HCT116 (cell line): ENCODE measurements around the gene CCDC54. TPM values are rescaled to one million over a fixed set of nuclear protein-coding genes. Genes with fewer than 3 reads are reported as not detected.
A peak's percentile ranks its signal among the peaks of the same experiment; 100 is the strongest.

Source experiments
- ATAC-seq: fragments of 200-7000 bp; cut with Tn5 transposase; 2 replicates; pipeline ENCODE4 v1.9.1; 2020; ENCODE audit warnings: mild to moderate bottlenecking, moderate library complexity
- BruUV-seq: library from RNA; stranded (reverse); fragments of 400-500 nt; replicated peaks from 2 replicates; lab custom pipeline; 2021; lab: Mats Ljungman, UMichigan
- CTCF ChIA-PET: fragments of 300-600 bp; sonication (Branson Sonifier 250); formaldehyde crosslinking; loops from one replicate; lab custom pipeline; 2021; ENCODE audit warnings: antibody characterized with exemption; lab: Charles Lee
- POLR2A ChIA-PET: fragments of 300-600, 350-600 bp; sonication (Branson Sonifier 250); formaldehyde crosslinking; loops from one replicate; lab custom pipeline; 2021; ENCODE audit warnings: antibody characterized with exemption; lab: Charles Lee
- RAD21 ChIA-PET, 2 experiments: fragments of 300-600 bp; sonication (Branson Sonifier 250); formaldehyde crosslinking; loops; one replicate each; lab custom pipeline; 2023; ENCODE audit warnings: low total read pairs in 2 of 2; ENCODE audit not compliant: uncharacterized antibody in 2 of 2, unreplicated experiment in 2 of 2, low non-redundant PET in 1 of 2; lab: Charles Lee
- DNase-seq: peaks from one replicate; pipeline ENCODE4 v3.0.0-alpha.2; 2010; ENCODE audit warnings: low read depth, low spot score
- H2AFZ ChIP-seq: fragments of 200-600 bp; shearing (Covaris generic), sonication (generic); 2 replicates; pipeline ENCODE4 v1.6.1; 2017; ENCODE audit warnings: low read depth, mixed run types, mixed read lengths, antibody characterized with exemption, low read length; ENCODE audit not compliant: poor library complexity, severe bottlenecking
- H3K27ac ChIP-seq: 2 replicates; pipeline ENCODE4 v1.5.1; 2012; ENCODE audit warnings: low read depth, low read length
- H3K27me3 ChIP-seq: fragments of 200-600 bp; sonication (generic); 2 replicates; pipeline ENCODE4 v1.6.1; 2016; ENCODE audit warnings: mixed run types, low read length, mixed read lengths; ENCODE audit not compliant: insufficient read depth
- H3K36me3 ChIP-seq, 2 experiments: fragments of 200-500 bp in 1 of 2; fragments of 200-600 bp in 1 of 2; sonication (Bioruptor generic) in 1 of 2; sonication (generic) in 1 of 2; 2 replicates each; pipeline versions ENCODE4 v1.5.1 to v1.6.1; 2014 to 2016; ENCODE audit warnings: low read length in 2 of 2, inconsistent platforms in 1 of 2, mixed read lengths in 1 of 2, mixed run types in 1 of 2; ENCODE audit not compliant: insufficient read depth in 2 of 2, control insufficient read depth in 1 of 2
- H3K4me1 ChIP-seq, 2 experiments: fragments of 200-600 bp in 1 of 2; sonication (generic) in 1 of 2; 2 replicates each; pipeline versions ENCODE4 v1.5.1 to v1.6.1; 2012 to 2017; ENCODE audit warnings: low read length in 2 of 2, inconsistent platforms in 1 of 2, mild to moderate bottlenecking in 1 of 2, mixed read lengths in 1 of 2, mixed run types in 1 of 2, moderate library complexity in 1 of 2; ENCODE audit not compliant: insufficient read depth in 2 of 2, control insufficient read depth in 1 of 2
- H3K4me2 ChIP-seq: fragments of 200-600 bp; sonication (generic); 2 replicates; pipeline ENCODE4 v1.6.1; 2017; ENCODE audit warnings: mixed run types, low read length, mixed read lengths
- H3K4me3 ChIP-seq, 2 experiments: fragments of 200-600 bp in 1 of 2; sonication (generic) in 1 of 2; replicated peaks in 1 of 2; 2 replicates each; pipeline ENCODE4 v1.5.1; 2011 to 2016; ENCODE audit warnings: low read length in 2 of 2, control low read depth in 1 of 2, low read depth in 1 of 2, mild to moderate bottlenecking in 1 of 2, mixed read lengths in 1 of 2, mixed run types in 1 of 2
- H3K79me2 ChIP-seq: fragments of 200-600 bp; sonication (generic); 2 replicates; pipeline ENCODE4 v1.6.1; 2017; ENCODE audit warnings: mild to moderate bottlenecking, mixed run types, low read length, moderate library complexity, mixed read lengths; ENCODE audit not compliant: insufficient read depth
- H3K9ac ChIP-seq: fragments of 200-600 bp; sonication (generic); 2 replicates; pipeline ENCODE4 v1.6.1; 2016; ENCODE audit warnings: low read length, mixed read lengths
- H3K9me2 ChIP-seq: fragments of 200-600 bp; sonication (generic), shearing (Covaris generic); 2 replicates; pipeline ENCODE4 v1.6.1; 2017; ENCODE audit warnings: mixed run types, mild to moderate bottlenecking, moderate library complexity; ENCODE audit not compliant: insufficient read depth
- H3K9me3 ChIP-seq, 2 experiments: fragments of 200-500 bp in 1 of 2; fragments of 200-600 bp in 1 of 2; sonication (Bioruptor generic) in 1 of 2; sonication (generic) in 1 of 2; 2 replicates each; pipeline ENCODE4 v1.6.1; 2014 to 2017; ENCODE audit warnings: low read length in 2 of 2, mixed read lengths in 2 of 2, inconsistent platforms in 1 of 2, low read depth in 1 of 2, mild to moderate bottlenecking in 1 of 2, mixed run types in 1 of 2, moderate library complexity in 1 of 2; ENCODE audit not compliant: control insufficient read depth in 1 of 2, insufficient read depth in 1 of 2
- H4K20me1 ChIP-seq: fragments of 200-600 bp; sonication (generic), shearing (Covaris generic); 2 replicates; pipeline ENCODE4 v1.6.1; 2017; ENCODE audit warnings: mixed run types, mild to moderate bottlenecking, moderate library complexity; ENCODE audit not compliant: insufficient read depth
- CBX3 ChIP-seq: IDR thresholded peaks from 2 replicates; pipeline ENCODE4 v1.6.1; 2012; ENCODE audit warnings: low read depth
- CEBPB ChIP-seq: IDR thresholded peaks from 2 replicates; pipeline ENCODE4 v1.6.1; 2012; ENCODE audit warnings: low read depth
- EZH2 ChIP-seq: fragments of 200-600 bp; sonication (generic); IDR thresholded peaks from 2 replicates; pipeline ENCODE4 v1.6.1; 2017; ENCODE audit warnings: antibody characterized with exemption, mixed run types
- EZH2phosphoT487 ChIP-seq: fragments of 200-600 bp; IDR thresholded peaks from 2 replicates; pipeline ENCODE4 v1.6.1; 2018; ENCODE audit warnings: antibody characterized with exemption, borderline replicate concordance
- FOSL1 ChIP-seq: IDR thresholded peaks from 2 replicates; pipeline ENCODE4 v1.6.1; 2012; ENCODE audit warnings: low read depth
- JUND ChIP-seq: IDR thresholded peaks from 2 replicates; pipeline ENCODE4 v1.6.1; 2012
- POLR2AphosphoS5 ChIP-seq: IDR thresholded peaks from 2 replicates; pipeline ENCODE4 v1.6.1; 2011; ENCODE audit warnings: mild to moderate bottlenecking, low read depth, low read length, moderate library complexity
- RAD21 ChIP-seq: IDR thresholded peaks from 2 replicates; pipeline ENCODE4 v1.6.1; 2012; ENCODE audit warnings: low read depth, mild to moderate bottlenecking
- SIN3A ChIP-seq: IDR thresholded peaks from 2 replicates; pipeline ENCODE4 v1.6.1; 2012; ENCODE audit warnings: low read depth
- SRF ChIP-seq: IDR thresholded peaks from 2 replicates; pipeline ENCODE4 v1.6.1; 2012; ENCODE audit warnings: low read depth
- YY1 ChIP-seq: IDR thresholded peaks from 2 replicates; pipeline ENCODE4 v1.6.1; 2011; ENCODE audit warnings: low read length, low read depth, moderate library complexity, mild to moderate bottlenecking; ENCODE audit not compliant: insufficient replicate concordance; ENCODE audit errors: extremely low read depth
- ZFX ChIP-seq: fragments of 450-650 bp; IDR thresholded peaks from 2 replicates; pipeline ENCODE4 v1.6.1; 2017
- ZNF274 ChIP-seq: fragments of 200-500 bp; sonication (Bioruptor generic); IDR thresholded peaks from 2 replicates; pipeline ENCODE4 v1.6.1; 2014; ENCODE audit warnings: mild to moderate bottlenecking, low read depth, low read length, inconsistent platforms
- intact Hi-C: fragments of 100-400 bp; cut with micrococcal nuclease; formaldehyde crosslinking; loops from 2 replicates; pipeline ENCODE4 v1.10.0; 2022
- total RNA-seq: library from RNA; stranded (reverse); gene quantifications from one replicate; pipeline ENCODE4 v1.2.1, GENCODE V29; 2021; ENCODE audit not compliant: unreplicated experiment
- TF ChIP-seq, protein P1 (sequence below): IDR thresholded peaks from 2 replicates; pipeline ENCODE4 v1.6.1; 2012
- TF ChIP-seq, protein P2 (sequence below): IDR thresholded peaks from 2 replicates; pipeline ENCODE4 v1.6.1; 2012
- TF ChIP-seq, protein P3 (sequence below), 3 experiments: fragments of 200-600 bp in 1 of 3; sonication (generic) in 1 of 3; IDR thresholded peaks in 2 of 3; conservative IDR thresholded peaks in 1 of 3; 2 replicates each; pipeline ENCODE4 v1.5.1; 2012 to 2017; ENCODE audit warnings: low read depth in 2 of 3, low read length in 2 of 3, antibody characterized with exemption in 1 of 3, borderline replicate concordance in 1 of 3, control low read depth in 1 of 3, mild to moderate bottlenecking in 1 of 3, mixed read lengths in 1 of 3, mixed run types in 1 of 3, moderate library complexity in 1 of 3; ENCODE audit not compliant: insufficient read depth in 1 of 3
- TF ChIP-seq, protein P4 (sequence below): IDR thresholded peaks from 2 replicates; pipeline ENCODE4 v1.6.1; 2011; ENCODE audit warnings: mild to moderate bottlenecking, low read length, moderate library complexity; ENCODE audit not compliant: insufficient replicate concordance; ENCODE audit errors: extremely low read depth

CCDC54 gene
- total RNA-seq, 1 experiment from 2014 or later: not detected

DNA sequence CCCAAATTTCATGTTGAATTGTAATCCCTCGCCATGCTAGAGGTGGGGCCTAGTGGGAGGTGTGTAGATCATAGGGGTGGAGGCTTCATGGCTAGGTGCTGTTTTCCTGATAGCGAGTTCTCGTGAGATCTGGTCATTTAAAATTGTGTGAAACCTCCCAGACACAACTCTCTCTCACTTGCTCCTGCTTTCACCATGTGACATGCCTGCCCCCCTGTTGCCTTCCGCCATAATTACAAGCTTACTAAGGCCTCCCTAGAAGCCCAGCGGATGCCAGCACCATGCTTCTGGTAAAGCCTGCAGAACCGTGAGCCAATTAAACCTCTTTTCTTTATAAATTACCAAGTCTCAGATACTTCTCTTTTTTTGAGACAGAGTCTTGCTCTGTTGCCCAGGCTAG lies 36.0 kb downstream of the CCDC54 start:
- BruUV-seq: no TSS peak
- Histone ChIP-seq H3K79me2 (no peaks in the 10 kb centered on the region), H3K9ac (no peak overlapping the region), H3K9me3 (peaks cover 12 to 14% of the 10 kb centered on the region in 2 experiments), H3K36me3 (no peaks in the 10 kb centered on the region), H2AFZ (no peak overlapping the region), H3K4me1 (no peaks in the 10 kb centered on the region), H3K4me3 (no peak overlapping the region), H3K27ac (no peak overlapping the region), H3K4me2 (no peak overlapping the region), H3K27me3 (no peaks in the 10 kb centered on the region)
- DNase-seq (no peak), ATAC-seq (no peak)
- RAD21 ChIA-PET: no interaction called here
- POLR2A ChIA-PET: no interaction called here
- CTCF ChIA-PET: interaction anchor here (0.7 kb wide), 1 partner anchor 141 kb away, joined by 5 read pairs; no protein-coding TSS in a partner anchor
- intact Hi-C loops: no loop called here
- TF ChIP-seq RAD21: peak; percentile 11; the same call in 1 of the 2 replicates
- no peak for TF ChIP-seq CEBPB
- TF ChIP-seq, all 23 proteins: peak for 1
- H3K9me2 ChIP-seq: no peaks in the 10 kb centered on the region
- no peaks in the 10 kb centered on the region for H4K20me1 ChIP-seq

DNA sequence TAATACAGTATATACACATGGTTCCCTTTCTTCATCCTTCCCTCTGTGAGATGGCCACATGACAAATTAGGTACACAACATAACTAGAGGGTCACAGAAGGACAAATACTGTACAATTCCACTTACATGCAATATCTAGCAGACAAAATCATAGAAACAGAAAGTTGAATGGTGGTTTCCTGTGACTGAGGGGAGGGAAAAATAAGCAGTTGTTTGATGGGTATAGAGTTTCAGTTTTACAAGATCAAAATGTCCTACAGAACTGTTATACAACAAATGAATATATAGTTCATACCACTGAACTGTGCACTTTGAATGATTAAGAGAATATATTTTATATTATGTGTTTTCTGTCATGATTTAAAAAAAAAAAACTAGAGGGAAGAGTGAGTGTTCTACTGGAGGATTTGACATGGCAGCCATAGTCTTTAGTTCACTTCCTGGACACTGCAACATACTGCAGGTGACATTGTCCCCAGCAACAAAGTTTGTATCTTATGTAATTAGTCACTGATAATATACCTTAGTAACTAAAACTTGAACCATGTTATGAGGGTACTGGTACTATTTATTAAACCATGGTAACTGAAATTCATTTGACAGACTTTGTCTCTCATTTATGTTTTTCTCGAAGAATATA lies 37.2 kb downstream of the CCDC54 start:
- Histone ChIP-seq H2AFZ (no peak overlapping the region), H3K4me2 (no peak overlapping the region), H3K79me2 (no peaks in the 10 kb centered on the region), H3K9ac (no peak overlapping the region), H3K9me3 (peaks cover 5 to 7% of the 10 kb centered on the region in 2 experiments; a peak in 3 of 4 replicates), H3K4me3 (no peak overlapping the region), H3K27me3 (no peaks in the 10 kb centered on the region), H3K27ac (no peak overlapping the region), H3K4me1 (no peaks in the 10 kb centered on the region), H3K36me3 (no peaks in the 10 kb centered on the region), H4K20me1 (no peaks in the 10 kb centered on the region), H3K9me2 (no peaks in the 10 kb centered on the region)
- ChIA-PET RAD21 (no interaction called here), POLR2A (no interaction called here), CTCF (no interaction called here)
- BruUV-seq: no TSS peak
- intact Hi-C loops: no loop called here
- DNase-seq: no peak
- no peak for ATAC-seq
- TF ChIP-seq SRF (no peak), JUND (no peak), ZNF274 (no peak), CBX3 (no peak), FOSL1 (no peak), SIN3A (no peak), ZFX (no peak), EZH2 (no peak), EZH2phosphoT487 (no peak), RAD21 (no peak), YY1 (no peak), POLR2AphosphoS5 (no peak)
- TF ChIP-seq, protein P1, sequence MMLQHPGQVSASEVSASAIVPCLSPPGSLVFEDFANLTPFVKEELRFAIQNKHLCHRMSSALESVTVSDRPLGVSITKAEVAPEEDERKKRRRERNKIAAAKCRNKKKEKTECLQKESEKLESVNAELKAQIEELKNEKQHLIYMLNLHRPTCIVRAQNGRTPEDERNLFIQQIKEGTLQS: no peak
- TF ChIP-seq, protein P2, sequence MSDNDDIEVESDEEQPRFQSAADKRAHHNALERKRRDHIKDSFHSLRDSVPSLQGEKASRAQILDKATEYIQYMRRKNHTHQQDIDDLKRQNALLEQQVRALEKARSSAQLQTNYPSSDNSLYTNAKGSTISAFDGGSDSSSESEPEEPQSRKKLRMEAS: no peak
- TF ChIP-seq, protein P3, sequence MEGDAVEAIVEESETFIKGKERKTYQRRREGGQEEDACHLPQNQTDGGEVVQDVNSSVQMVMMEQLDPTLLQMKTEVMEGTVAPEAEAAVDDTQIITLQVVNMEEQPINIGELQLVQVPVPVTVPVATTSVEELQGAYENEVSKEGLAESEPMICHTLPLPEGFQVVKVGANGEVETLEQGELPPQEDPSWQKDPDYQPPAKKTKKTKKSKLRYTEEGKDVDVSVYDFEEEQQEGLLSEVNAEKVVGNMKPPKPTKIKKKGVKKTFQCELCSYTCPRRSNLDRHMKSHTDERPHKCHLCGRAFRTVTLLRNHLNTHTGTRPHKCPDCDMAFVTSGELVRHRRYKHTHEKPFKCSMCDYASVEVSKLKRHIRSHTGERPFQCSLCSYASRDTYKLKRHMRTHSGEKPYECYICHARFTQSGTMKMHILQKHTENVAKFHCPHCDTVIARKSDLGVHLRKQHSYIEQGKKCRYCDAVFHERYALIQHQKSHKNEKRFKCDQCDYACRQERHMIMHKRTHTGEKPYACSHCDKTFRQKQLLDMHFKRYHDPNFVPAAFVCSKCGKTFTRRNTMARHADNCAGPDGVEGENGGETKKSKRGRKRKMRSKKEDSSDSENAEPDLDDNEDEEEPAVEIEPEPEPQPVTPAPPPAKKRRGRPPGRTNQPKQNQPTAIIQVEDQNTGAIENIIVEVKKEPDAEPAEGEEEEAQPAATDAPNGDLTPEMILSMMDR (IDR thresholded peaks at IDR 0.05 in 2 of 3, conservative IDR thresholded peaks at IDR 0.05 in 1 of 3; ENCODE audit: borderline replicate concordance in 1 of 3, insufficient read depth in 1 of 3, low read depth in 2 of 3, low read length in 2 of 3): no peak
- TF ChIP-seq, protein P4, sequence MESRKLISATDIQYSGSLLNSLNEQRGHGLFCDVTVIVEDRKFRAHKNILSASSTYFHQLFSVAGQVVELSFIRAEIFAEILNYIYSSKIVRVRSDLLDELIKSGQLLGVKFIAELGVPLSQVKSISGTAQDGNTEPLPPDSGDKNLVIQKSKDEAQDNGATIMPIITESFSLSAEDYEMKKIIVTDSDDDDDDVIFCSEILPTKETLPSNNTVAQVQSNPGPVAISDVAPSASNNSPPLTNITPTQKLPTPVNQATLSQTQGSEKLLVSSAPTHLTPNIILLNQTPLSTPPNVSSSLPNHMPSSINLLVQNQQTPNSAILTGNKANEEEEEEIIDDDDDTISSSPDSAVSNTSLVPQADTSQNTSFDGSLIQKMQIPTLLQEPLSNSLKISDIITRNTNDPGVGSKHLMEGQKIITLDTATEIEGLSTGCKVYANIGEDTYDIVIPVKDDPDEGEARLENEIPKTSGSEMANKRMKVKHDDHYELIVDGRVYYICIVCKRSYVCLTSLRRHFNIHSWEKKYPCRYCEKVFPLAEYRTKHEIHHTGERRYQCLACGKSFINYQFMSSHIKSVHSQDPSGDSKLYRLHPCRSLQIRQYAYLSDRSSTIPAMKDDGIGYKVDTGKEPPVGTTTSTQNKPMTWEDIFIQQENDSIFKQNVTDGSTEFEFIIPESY: no peak
